ENCODE results near the gene LRRC26. TPM values are rescaled to one million over a fixed set of nuclear protein-coding genes. Genes with fewer than 3 reads are reported as not detected.

LRRC26 gene
- total and polyA plus RNA-seq, 2 of the 13 experiments (the other 11 are each of a cell fraction or from before 2014, with no cell fraction given), result not detected

GRCh38 chr9:137217276-137218211, 47.7 kb upstream of the LRRC26 start (continued):
- TF ChIP-seq AFF4 (CRISPR knock-in tag; IDR thresholded peaks at IDR 0.05), result no peak
- TF ChIP-seq RARA (CRISPR knock-in tag; IDR thresholded peaks at IDR 0.05), result no peak
- TF ChIP-seq ZMYM2 (CRISPR knock-in tag; IDR thresholded peaks at IDR 0.05), result no peak
- TF ChIP-seq ZKSCAN8 (CRISPR knock-in tag; IDR thresholded peaks at IDR 0.05; ENCODE audit: borderline replicate concordance), result no peak
- peak; percentile 86 for TF ChIP-seq POLR2AphosphoS5 (IDR thresholded peaks at IDR 0.05; ENCODE audit: low read depth, low read length)
- 0 out of 2 replicates have a peak, but pooled peaks have one; percentile 7 for TF ChIP-seq NCOR1 (IDR thresholded peaks at IDR 0.05; ENCODE audit: borderline replicate concordance, low read length)
- TF ChIP-seq ZBTB33 (CRISPR knock-in tag; IDR thresholded peaks at IDR 0.05), result no peak
- no peak for TF ChIP-seq ATF7 (IDR thresholded peaks at IDR 0.05)
- TF ChIP-seq ATF7 (CRISPR knock-in tag; IDR thresholded peaks at IDR 0.05), result 0 out of 2 replicates have a peak, but pooled peaks have one; percentile 43
- TF ChIP-seq, protein P1, sequence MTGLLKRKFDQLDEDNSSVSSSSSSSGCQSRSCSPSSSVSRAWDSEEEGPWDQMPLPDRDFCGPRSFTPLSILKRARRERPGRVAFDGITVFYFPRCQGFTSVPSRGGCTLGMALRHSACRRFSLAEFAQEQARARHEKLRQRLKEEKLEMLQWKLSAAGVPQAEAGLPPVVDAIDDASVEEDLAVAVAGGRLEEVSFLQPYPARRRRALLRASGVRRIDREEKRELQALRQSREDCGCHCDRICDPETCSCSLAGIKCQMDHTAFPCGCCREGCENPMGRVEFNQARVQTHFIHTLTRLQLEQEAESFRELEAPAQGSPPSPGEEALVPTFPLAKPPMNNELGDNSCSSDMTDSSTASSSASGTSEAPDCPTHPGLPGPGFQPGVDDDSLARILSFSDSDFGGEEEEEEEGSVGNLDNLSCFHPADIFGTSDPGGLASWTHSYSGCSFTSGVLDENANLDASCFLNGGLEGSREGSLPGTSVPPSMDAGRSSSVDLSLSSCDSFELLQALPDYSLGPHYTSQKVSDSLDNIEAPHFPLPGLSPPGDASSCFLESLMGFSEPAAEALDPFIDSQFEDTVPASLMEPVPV (CRISPR knock-in tag; IDR thresholded peaks at IDR 0.05), result no peak
- TF ChIP-seq E2F5 (CRISPR knock-in tag; conservative IDR thresholded peaks at IDR 0.05), result no peak
- no peak for TF ChIP-seq REXO4 (CRISPR knock-in tag; IDR thresholded peaks at IDR 0.05; ENCODE audit: borderline replicate concordance)
- TF ChIP-seq SAP130 (CRISPR knock-in tag; IDR thresholded peaks at IDR 0.05; ENCODE audit: low read depth), result peak; percentile 89
- TF ChIP-seq, protein P2, sequence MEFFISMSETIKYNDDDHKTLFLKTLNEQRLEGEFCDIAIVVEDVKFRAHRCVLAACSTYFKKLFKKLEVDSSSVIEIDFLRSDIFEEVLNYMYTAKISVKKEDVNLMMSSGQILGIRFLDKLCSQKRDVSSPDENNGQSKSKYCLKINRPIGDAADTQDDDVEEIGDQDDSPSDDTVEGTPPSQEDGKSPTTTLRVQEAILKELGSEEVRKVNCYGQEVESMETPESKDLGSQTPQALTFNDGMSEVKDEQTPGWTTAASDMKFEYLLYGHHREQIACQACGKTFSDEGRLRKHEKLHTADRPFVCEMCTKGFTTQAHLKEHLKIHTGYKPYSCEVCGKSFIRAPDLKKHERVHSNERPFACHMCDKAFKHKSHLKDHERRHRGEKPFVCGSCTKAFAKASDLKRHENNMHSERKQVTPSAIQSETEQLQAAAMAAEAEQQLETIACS (CRISPR knock-in tag; IDR thresholded peaks at IDR 0.05), result no peak
- TF ChIP-seq MAFG (CRISPR knock-in tag; IDR thresholded peaks at IDR 0.05), result no peak
- TF ChIP-seq ZNF160 (CRISPR knock-in tag; IDR thresholded peaks at IDR 0.05), result no peak
- TF ChIP-seq KDM1A (CRISPR knock-in tag; IDR thresholded peaks at IDR 0.05), result no peak
- TF ChIP-seq ZNF274 (CRISPR knock-in tag; IDR thresholded peaks at IDR 0.05), result peak; percentile 46; the same call in 1 of the 2 replicates

Measured in HepG2 (cell line).